H4 (cell line): ENCODE results near the gene DHX57. TPM values are rescaled to one million over a fixed set of nuclear protein-coding genes. Genes with fewer than 3 reads are reported as not detected.
A peak's percentile ranks its signal among the peaks of the same experiment; 100 is the strongest.
"Not testable (repeated sequence)": the region's sequence is repeated elsewhere in the genome, so short reads cannot be mapped to it uniquely, and the experiment has no call there.

Experiments used
- DNase-seq: peaks from one replicate; pipeline ENCODE4 v3.0.0-alpha.2; 2015; ENCODE audit warnings: low spot score
- total RNA-seq: library from RNA; depleted of rRNA; stranded (reverse); fragments of >200 nt; shearing (Covaris generic); gene quantifications from 2 replicates; pipeline ENCODE4 v1.2.3, GENCODE V29; 2014

Gene DHX57
- total RNA-seq, 1 experiment from 2014 or later, result 14.3 TPM

DNA sequence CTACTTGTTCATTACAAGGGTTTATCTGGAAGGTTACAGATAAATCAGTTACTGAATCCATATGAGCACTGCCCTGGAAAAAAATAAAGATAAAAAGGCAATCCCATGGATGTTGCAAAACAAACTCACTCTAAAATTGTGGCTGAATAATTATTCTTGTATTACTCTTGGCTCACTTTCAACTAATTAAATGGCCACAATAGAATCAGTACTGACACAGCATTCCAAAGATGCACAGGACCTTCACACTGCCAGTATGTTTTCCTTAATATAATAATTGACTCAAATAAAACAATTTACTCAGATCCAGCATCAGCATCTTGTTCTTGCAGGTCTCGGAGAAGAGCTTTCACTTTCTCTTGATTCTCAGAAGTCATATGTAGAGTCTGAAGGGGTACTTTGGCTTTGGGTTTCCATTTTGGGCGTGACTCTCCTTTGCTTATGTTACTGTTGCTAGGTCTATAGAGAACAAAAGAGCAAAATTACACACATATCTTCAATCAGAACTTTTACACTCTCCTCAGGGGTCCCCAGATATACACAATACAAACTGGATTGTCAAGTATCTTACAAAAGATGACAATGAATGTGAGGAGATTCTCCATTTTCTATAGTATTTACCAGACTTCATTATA lies 12.6 kb downstream of the DHX57 start:
- no peak for DNase-seq

DNA sequence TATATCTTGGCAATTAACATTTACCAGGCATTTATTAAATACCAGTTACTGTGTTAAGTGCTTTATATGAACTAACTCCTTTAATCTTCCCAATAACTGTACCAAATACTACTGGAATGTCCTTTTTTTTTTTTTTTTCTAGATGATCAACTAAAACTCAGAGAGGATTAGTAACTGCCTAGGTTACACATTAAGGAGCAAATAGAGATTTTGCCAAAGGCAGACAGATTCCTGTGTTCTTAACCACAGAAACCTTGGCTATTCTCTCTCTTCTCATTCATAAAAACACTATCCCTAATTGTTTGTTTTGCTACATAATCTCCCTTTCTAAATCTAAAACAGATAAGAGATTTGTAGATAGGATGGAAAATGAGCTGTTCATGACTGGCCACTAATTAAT lies 13.3 kb downstream of the DHX57 start:
- no peak for DNase-seq

DNA sequence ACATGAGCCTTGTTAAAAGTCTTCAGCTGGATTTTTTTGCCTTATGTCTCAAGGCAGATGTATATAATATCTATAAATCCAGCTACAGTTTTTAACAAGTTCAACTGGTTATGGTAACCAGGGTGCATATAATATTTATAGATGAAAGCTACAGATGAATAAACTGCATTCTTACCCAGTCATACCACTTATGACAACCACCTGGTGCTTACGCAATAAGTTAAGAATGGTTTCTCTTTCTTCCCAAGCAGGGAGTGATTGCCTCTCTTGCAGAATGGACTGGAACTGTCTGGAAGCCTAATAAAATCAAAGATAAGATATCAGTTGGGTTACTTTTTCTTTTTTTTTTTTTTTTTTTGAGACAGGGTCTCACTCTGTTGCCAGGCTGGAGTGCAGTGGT lies 19.6 kb downstream of the DHX57 start:
- no peak for DNase-seq

DNA sequence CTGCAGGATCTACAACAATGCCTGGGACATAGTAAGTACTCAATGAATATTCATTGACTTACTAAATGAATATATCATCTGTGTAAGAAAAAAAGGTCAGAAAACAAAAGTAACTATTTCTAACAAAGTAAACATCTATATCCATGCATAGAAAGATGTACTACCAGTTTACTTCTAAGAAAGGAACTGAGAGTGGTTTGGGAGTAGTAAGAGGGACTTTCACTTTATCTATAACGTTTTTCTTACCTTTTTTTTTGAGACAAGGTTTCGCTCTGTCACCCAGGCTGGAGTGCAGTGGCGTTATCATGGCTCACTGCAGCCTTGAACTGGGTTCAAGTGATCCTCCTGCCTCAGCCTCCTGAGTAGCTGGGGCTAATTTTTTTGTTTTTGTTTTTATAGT lies 25.7 kb downstream of the DHX57 start:
- no peak for DNase-seq

DNA sequence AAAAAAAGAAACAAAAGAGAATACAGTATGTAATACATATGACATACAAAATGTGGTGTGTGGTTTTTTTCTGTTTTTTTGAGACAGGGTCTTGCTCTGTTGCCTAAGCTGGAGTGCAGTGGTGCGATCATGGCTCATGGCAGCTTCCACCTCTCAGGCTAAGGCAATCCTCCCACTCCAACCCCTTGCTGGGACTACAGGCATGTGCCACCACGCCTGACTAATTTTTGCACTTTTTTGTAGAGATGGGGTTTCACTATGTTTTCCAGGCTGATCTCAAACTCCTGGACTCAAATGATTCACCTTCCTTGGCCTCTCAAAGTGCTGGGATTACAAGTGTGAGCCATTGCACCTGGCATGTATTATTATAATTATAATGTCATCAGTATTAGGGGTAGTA lies 38.9 kb downstream of the DHX57 start:
- no peak for DNase-seq

DNA sequence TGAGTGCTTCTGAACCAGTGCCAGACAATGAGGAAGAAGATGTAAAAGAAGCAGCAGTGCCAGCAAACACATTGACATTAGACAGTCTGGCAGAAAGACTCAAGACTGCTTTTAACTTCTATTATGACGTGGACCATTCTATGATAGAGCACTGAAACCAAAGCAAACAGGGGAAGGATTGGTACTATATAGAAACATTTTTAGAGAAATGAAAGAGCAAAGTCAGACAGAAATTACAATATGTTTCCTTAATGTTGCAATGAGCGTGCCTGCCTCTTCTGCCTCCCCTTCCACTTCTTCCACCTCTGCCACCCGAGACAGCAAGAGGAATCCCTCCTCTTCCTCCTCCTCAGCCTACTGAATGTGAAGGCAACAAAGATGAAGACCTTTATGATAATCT lies 39.7 kb downstream of the DHX57 start:
- no peak for DNase-seq

DNA sequence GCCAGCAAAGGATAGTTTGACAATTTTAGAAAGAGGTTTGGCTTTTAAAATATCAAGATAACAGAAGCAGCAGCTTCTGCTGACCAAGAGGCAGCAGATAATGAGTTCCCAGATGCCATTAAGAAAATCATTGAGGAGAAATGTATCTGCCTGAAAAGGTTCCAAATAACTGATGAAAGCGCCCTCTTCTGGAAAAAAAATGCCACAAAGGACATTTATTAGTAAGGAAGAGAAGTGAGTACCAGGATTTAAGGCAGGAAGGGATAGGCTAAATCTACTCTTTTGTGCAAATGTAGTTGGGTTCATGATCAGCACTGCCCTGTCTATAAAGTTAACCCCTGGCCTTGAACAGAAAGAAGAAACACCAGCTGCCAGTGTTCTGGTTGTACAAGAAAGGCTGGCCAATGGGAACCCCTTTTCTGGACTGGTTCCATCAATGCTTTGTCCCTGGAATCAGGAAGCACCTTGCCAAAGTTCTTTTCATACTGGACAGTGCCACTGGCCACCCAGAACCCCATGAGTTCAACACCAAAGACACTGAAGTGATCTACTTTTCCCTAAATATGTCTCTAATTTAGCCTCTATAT lies 40.6 kb downstream of the DHX57 start:
- no peak for DNase-seq

DNA sequence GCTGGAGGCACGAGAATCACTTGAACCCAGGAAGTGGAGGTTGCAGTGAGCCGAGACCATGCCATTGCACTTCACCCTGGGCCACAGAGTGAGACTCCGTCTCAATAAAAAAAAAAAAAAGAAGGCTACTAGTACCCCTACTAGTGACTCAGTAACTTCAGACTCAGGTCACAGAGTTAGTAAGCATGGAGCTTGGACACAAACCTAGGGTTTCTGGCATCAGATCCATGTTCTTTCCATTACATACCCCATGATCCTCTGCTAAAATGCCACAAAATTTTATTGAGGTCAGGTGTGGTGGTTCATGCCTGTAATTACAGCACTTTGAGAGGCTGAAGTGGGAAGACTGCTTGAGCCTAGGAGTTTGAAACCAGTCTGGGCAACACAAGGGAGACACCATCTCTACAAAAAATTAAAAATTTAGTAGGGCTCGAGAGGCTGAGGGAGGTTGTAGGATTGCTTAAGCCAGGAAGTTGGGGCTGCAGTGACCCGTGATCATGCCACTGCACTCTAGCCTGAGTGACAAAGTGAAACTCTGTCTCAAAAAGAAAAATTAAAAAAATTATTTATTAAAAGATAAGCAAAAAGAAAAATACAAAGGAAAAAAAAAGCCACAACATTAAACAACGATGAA lies 45.1 kb downstream of the DHX57 start:
- DNase-seq, result peak; percentile 11

DNA sequence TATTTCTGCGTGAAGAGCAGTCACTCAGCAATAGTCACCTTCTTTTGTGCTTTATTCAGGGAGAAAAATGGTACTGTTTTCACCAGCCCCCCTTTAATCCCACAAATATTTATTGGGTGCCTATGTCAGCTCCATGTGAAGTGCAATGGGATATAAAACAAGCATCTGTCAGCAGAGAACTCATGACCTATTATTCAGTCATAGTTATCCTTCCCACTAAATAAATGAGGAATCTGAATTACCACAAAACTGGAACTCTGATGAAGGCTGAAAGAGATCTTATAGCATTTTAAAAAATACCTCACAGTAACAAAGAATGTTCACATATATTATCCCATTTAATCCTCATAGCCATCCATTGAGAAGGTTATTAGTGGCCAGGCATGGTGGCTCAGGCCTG lies 45.8 kb downstream of the DHX57 start:
- DNase-seq, result no peak

DNA sequence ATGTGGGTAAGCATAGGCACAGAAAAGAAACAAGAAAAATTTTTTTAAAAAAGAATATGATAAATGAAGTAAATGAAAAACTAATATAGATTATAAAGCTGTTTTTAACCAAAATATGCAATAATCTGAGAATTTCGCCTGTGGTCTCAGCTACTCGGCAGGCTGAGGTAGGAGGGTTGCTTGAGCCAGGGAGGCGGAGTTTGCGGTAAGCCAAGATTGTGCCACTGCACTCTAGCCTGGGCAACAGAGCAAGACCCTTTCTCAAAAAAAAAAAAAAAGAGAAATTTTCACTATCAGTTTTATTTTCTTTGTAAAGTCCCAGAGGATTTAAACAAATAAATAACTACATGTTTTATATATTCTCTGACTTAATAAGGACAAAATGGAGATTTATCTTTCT lies 47.3 kb downstream of the DHX57 start:
- no peak for DNase-seq

DNA sequence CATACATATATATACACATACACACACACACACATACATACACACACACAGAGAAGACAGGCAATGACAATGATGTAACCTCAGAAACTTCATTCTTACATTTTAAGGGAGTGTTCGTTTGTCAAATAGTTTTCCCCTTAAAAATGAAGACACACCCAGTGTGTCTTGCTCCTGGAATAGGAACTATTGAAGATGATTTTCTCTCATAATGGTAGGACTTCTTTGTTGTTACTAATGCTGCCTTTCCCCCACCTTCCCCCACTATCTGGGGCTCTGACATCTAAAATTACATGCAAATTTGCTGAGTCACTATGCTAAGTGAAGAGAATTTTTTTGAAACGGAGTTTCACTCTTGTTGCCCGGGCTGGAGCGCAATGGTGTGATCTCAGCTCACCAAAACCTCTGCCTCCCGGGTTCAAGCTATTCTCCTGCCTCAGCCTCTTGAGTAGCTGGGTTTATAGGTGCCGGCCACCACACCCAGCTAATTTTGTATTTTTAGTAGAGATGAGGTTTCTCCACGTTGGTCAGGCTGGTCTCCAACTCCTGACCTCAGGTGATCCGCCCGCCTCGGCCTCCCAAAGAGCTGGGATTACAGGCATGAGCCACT lies 48.1 kb downstream of the DHX57 start:
- DNase-seq, result peak; percentile 84

DNA sequence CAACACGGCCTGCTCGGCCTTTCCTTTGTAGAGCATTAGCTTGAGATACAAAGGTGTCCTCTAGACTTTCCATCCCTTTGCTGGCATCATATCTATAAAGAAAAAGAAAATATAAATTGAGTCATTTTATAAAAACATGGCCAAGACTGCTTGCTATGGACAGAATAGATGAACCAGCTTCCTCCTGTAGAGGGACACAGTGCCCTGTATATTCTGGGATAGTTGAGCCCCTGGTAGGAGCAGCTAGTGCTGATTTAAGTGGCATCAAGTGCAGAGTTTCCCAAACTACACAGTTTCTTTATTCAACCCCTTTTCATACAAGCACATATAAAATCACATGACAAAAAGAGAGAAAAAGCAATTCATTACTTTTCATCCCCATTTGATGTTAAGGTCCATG lies 49.8 kb downstream of the DHX57 start:
- DNase-seq, result no peak

DNA sequence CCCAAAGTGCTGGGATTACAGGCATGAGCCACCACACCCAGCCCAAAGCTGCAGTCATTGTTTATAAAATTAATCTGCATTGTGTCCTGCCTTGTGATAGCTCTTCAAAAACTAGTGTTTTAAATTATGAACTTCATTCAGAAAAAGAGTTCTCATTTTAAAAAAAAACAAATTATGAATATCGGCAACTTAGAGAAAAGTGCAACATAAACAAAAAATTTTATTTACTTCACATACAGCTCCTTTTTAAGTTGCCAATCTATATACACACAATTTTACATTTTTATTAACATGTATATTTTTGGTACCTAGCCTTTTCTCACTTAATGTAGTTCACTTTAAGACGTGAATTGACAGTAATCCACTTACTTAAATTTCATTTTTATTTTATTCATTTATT lies 50.8 kb downstream of the DHX57 start:
- no peak for DNase-seq

DNA sequence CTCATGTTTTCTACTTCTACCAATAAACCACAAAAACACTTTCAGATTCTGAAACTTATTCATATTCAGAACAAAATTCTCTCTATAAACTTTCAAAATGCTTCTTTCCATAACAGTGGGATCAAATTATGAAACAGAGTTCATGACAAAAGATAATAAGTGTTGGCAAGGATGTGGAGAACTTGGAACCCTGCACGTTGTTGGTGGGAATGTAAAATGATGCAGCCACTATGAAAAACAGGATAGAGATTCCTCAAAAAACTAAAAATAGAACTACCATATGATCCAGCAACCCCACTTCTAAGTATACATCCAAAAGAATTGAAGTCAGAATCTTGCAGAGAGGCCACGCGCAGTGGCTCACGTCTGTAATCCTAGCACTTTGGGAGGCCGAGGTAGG lies 52.3 kb downstream of the DHX57 start:
- no peak for DNase-seq

DNA sequence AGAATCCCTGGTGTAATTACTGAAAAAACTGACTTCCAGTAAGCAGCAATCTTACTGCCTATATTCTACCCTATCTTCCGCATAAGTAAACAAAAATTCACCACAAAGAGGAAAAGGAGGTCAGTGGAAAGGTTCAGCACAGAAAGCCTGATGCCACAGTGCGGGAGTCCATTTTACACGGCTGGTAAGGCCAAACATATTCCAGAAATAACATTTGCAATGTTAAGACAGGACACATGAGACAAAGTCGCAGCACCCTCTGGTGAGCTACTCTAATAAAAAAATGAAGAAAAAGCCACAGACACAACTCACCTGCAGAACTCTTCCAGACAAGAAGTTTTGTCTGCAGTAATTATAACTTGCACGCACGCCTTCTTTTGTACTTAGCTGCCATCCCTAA lies 57.2 kb downstream of the DHX57 start:
- no peak for DNase-seq

DNA sequence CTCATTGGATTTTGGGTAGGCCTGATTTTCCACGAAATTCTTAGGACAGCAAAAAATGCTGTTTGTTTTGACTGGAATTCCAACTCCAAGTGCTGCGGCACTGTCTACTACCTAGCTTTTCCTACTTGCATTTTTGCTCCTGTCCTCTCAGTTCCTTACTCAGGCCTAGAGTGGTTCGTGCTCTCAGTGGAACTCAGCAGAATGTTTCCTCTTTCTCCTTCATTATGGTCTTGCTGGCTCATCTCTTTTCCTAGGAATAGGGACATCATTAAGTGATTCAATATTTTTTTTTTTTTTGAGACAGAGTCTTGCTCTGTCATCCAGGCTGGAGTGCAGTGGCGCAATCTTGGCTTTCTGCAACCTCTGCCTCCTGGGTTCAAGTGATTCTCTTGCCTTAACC lies 59.8 kb downstream of the DHX57 start:
- DNase-seq, result no peak

DNA sequence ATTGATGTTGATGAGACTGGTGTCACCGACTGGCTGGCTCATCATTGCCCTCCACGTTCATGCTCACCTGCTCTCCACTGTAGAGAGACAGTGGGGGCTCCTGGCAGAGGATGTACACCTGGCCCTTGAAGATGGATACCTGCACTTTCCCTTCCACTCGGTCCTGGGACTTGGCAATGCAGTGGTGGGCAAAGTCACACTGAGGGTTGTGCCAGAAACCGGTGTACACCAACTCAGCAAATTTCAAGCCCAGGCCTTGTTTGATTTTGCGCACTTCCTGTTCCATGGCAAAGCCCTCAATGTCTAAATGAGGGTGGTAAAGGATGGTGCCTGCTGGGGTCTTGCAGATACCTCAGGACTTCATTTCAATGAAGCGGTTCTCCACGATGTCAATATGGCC lies 65.2 kb downstream of the DHX57 start:
- DNase-seq, result no peak

DNA sequence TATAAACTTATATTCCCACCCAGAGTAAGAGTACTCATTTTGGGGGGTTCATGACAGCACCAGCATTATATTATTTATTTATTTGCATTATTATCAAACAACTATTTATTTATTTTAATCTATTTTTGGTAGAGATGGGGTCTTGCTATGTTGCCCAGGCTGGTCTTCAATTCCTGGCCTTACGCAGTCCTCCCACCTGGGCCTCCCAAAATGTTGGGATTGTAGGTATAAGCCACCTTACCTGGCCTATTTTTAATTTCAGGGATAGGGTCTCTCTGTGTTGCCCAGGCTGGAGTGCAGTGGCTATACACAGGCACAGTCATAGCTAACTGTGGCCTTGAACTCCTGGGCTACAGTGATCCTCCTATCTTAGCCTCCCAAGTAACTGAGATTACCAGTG lies 67.1 kb downstream of the DHX57 start:
- no peak for DNase-seq

DNA sequence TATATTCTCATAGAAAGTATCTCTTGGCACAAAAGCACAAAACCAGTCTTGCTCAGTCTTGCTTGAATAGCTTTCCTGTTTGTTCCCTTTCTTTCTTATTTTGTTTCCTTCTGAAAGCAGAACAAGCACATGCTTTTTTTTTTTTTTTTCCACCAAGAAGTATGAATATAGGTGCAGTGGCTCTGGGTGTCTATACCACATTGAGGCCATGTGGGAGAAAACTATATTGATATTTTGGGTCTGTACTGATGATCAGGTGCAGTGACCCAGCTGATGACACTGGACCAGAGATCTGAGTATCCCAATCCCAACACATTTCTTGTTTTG lies 69.0 kb downstream of the DHX57 start:
- DNase-seq, result no peak

DNA sequence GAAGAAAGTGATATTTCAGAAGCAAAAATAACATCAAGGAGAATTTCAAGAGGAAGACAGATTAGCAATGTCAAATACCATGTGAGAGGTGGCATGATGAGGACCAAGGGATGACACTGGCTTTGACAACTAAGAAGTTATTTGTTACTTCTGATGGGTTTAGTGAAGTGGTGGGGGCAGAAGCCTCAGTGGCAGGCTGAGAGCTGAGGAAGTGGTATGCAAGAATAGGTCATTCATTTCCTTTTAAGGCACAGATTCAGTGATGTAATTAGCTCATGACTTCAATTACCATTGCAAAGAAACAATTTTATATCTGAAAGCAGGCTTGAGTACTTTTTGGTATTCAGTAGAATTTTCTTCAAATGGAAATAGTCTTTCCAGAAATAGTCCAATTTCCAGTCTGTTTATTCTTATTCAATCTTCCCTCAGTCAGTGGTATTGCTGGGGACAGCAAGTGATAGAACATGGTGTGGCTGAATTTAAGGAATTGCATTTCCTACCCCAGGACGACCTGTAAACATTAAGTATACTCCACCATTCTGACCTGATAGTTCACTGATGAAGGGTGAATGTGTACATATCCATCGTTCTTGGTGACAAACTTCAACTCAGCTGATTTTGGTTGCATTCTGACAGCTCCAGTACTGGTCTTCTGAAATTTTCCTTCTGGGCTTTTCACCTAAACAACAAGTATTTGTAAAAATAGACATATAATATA lies 69.6 kb downstream of the DHX57 start:
- no peak for DNase-seq

DNA sequence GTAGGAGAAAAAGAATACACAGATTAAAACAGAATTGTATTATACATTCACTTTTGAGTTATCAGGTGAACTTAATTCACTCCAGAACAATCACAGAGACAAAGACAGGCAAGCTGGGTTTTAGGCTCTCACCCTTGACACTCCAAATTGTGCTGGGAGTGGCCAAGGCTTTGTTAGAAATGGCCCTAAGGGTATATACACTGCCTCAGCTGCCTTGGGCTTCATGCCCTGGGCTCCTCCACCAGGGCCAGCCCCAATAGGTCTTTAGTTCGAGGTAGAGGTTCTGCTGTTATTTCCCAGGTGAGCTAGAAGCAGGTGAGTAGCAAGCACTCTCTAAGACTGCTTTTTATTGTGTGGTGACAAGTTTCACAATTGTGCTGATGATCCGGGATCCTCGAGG lies 77.8 kb downstream of the DHX57 start:
- no peak for DNase-seq

DNA sequence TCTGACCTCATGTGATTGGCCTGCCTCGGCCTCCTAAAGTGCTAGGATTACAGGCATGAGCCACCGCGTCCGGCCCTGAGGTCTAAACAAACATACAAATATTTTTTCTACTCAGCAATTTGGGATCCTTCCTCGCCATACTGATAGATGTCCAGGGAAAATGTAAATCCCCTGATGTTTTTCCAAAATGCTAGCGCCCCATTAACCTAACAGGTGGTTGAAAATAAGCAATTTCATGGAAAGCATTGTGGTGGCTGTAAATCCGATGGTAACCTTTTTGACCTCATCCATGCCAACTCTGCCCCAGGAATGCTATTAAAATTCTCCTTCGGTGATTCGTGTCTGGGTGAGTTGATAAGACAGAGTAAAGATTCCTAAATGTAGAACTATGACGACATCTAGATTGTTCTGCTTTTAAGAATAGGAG lies 78.5 kb downstream of the DHX57 start:
- no peak for DNase-seq

DNA sequence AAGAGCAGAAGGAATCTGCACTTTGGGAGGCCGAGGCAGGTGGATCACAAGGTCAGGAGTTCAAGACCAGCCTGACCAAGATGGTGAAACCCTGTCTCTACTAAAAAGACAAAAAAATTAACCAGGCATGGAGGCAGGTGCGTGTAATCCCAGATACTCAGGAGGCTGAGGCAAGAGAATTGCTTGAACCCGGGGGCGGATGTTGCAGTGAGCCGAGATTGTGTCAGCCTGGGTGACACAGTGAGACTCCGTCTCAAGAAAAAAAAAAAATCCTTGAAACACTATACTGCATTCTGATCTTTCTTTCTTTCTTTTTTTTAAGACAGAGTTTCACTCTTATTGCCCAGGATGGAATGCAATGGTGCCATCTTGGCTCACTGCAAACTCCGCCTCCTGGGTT lies 80.7 kb downstream of the DHX57 start:
- DNase-seq, result not testable (repeated sequence)
